HepG2 (cell line): ENCODE data around the gene SEMA3G. TPM values are rescaled to one million over a fixed set of nuclear protein-coding genes. Genes with fewer than 3 reads are reported as not detected.

Experiments
- AHDC1 ChIP-seq: sonication (generic); formaldehyde crosslinking; IDR thresholded peaks from 2 replicates; pipeline ENCODE4 v1.5.1; 2020; ENCODE audit warnings: mild to moderate bottlenecking, missing genetic modification reagents, borderline replicate concordance
- ASH2L ChIP-seq: fragments of 300-600, 200-600 bp; sonication (generic); IDR thresholded peaks from 2 replicates; pipeline ENCODE4 v1.7.0; 2017; ENCODE audit warnings: low read depth, mild to moderate bottlenecking, moderate library complexity, mixed read lengths, low read length; ENCODE audit not compliant: insufficient read length
- ATF3 ChIP-seq: sonication (generic); formaldehyde crosslinking; IDR thresholded peaks from 2 replicates; pipeline ENCODE4 v1.4.0; 2020; ENCODE audit warnings: missing genetic modification reagents
- BATF2 ChIP-seq: sonication (generic); formaldehyde crosslinking; IDR thresholded peaks from 2 replicates; pipeline ENCODE4 v1.8.0; 2022; ENCODE audit warnings: mild to moderate bottlenecking, missing genetic modification reagents, moderate library complexity
- EED ChIP-seq: sonication (generic); formaldehyde crosslinking; IDR thresholded peaks from 2 replicates; pipeline ENCODE4 v1.5.0; 2020; ENCODE audit warnings: mild to moderate bottlenecking, missing genetic modification reagents
- MAZ ChIP-seq, 2 experiments: sonication (generic) in 1 of 2; formaldehyde crosslinking in 1 of 2; IDR thresholded peaks; 2 replicates each; pipeline versions ENCODE4 v1.5.0 to v1.6.1; 2012 to 2020; ENCODE audit warnings: low read depth in 2 of 2, mild to moderate bottlenecking in 2 of 2, borderline replicate concordance in 1 of 2, improper control_type of control experiment in 1 of 2, low read length in 1 of 2, missing genetic modification reagents in 1 of 2, moderate library complexity in 1 of 2
- MBD4 ChIP-seq: IDR thresholded peaks from 2 replicates; pipeline ENCODE4 v1.6.1; 2012; ENCODE audit warnings: low read length, inconsistent platforms, borderline replicate concordance
- RFX1 ChIP-seq: fragments of 450-650 bp; IDR thresholded peaks from 2 replicates; pipeline ENCODE4 v1.6.1; 2017
- SMARCE1 ChIP-seq: fragments of 450-650 bp; IDR thresholded peaks from 2 replicates; pipeline ENCODE4 v1.6.1; 2017; ENCODE audit warnings: borderline replicate concordance
- SMC3 ChIP-seq: IDR thresholded peaks from 2 replicates; pipeline ENCODE4 v1.6.1; 2011; ENCODE audit warnings: low read length, improper control_type of control experiment
- SRSF4 ChIP-seq: fragments of 200-400 bp; formaldehyde crosslinking; IDR thresholded peaks from one replicate; pipeline ENCODE4 v1.6.1; 2018; ENCODE audit warnings: mild to moderate bottlenecking, low read depth, low read length, moderate library complexity; ENCODE audit not compliant: poor library complexity, severe bottlenecking
- TRIM24 ChIP-seq: sonication (generic); formaldehyde crosslinking; IDR thresholded peaks from 2 replicates; pipeline ENCODE4 v1.8.0; 2022; ENCODE audit warnings: mild to moderate bottlenecking, missing genetic modification reagents
- ZBTB3 ChIP-seq: sonication (generic); formaldehyde crosslinking; IDR thresholded peaks from 2 replicates; pipeline ENCODE4 v1.4.0; 2020; ENCODE audit warnings: low read depth, mild to moderate bottlenecking, moderate library complexity, missing genetic modification reagents, borderline replicate concordance
- ZFAT ChIP-seq: sonication (generic); formaldehyde crosslinking; conservative IDR thresholded peaks from 2 replicates; pipeline ENCODE4 v1.8.1; 2023; ENCODE audit warnings: missing genetic modification reagents, inconsistent platforms
- ZNF33A ChIP-seq: sonication (generic); formaldehyde crosslinking; IDR thresholded peaks from 2 replicates; pipeline ENCODE4 v1.5.1; 2020; ENCODE audit warnings: missing genetic modification reagents, mild to moderate bottlenecking, moderate library complexity, borderline replicate concordance
- ZNF468 ChIP-seq: sonication (generic); formaldehyde crosslinking; IDR thresholded peaks from 2 replicates; pipeline ENCODE4 v1.8.0; 2022; ENCODE audit warnings: mild to moderate bottlenecking, moderate library complexity, missing genetic modification reagents
- ZNF503 ChIP-seq: sonication (generic); formaldehyde crosslinking; IDR thresholded peaks from 2 replicates; pipeline ENCODE4 v1.4.0; 2020; ENCODE audit warnings: missing genetic modification reagents
- ZNF607 ChIP-seq: sonication (generic); formaldehyde crosslinking; IDR thresholded peaks from 2 replicates; pipeline ENCODE4 v1.5.1; 2020; ENCODE audit warnings: missing genetic modification reagents, mild to moderate bottlenecking, borderline replicate concordance
- ZNF720 ChIP-seq: sonication (generic); formaldehyde crosslinking; IDR thresholded peaks from 2 replicates; pipeline ENCODE4 v1.4.0; 2020; ENCODE audit warnings: missing genetic modification reagents
- ZNF891 ChIP-seq: sonication (generic); formaldehyde crosslinking; IDR thresholded peaks from 2 replicates; pipeline ENCODE4 v1.5.0; 2020; ENCODE audit warnings: mild to moderate bottlenecking, missing genetic modification reagents
- polyA plus RNA-seq, 8 experiments: library from polyadenylated mRNA; depleted of rRNA in 3 of 8; stranded (reverse) in 7 of 8; unstranded in 1 of 8; fragments of >200 nt; fragmentation: Illumina TruSeq in 4 of 8; extraction: Trizol in 4 of 8; gene quantifications; 2 replicates each; pipeline versions ENCODE4 v1.2.1 to v1.2.3, GENCODE V29; 2011 to 2016; ENCODE audit warnings: low read depth in 4 of 8, missing spikeins in 1 of 8, mixed read lengths in 1 of 8; ENCODE audit not compliant: insufficient read depth in 1 of 8
- total RNA-seq, 5 experiments: library from RNA; depleted of rRNA; stranded (reverse); fragments of >200 nt; fragmentation: Illumina TruSeq; extraction: Trizol; gene quantifications; 2 replicates each; pipeline ENCODE4 v1.2.3, GENCODE V29; 2016; ENCODE audit warnings: low read depth in 1 of 5

The SEMA3G gene
- total and polyA plus RNA-seq, 2 of the 13 experiments (the other 11 are each of a cell fraction or from before 2014, with no cell fraction given), result 6.1 to 8.3 TPM

GRCh38 chr3:52455283-52456168, 10.6 kb upstream of the SEMA3G start, which contains the start of gene NISCH (continued):
- TF ChIP-seq TRIM24 (CRISPR knock-in tag), result no peak
- no peak for TF ChIP-seq ZNF468 (CRISPR knock-in tag)
- no peak for TF ChIP-seq BATF2 (CRISPR knock-in tag)
- TF ChIP-seq MAZ (IDR thresholded peaks at IDR 0.05; ENCODE audit: borderline replicate concordance, low read depth, low read length), result peak; percentile 58; the same call in 1 of the 2 replicates
- TF ChIP-seq MAZ (CRISPR knock-in tag; IDR thresholded peaks at IDR 0.05; ENCODE audit: low read depth), result peak; percentile 86
- no peak for TF ChIP-seq ATF3 (CRISPR knock-in tag)
- TF ChIP-seq EED, result no peak
- TF ChIP-seq MBD4, result no peak
- TF ChIP-seq SRSF4, result no peak
- TF ChIP-seq ZNF891 (CRISPR knock-in tag), result no peak
- no peak for TF ChIP-seq RFX1
- no peak for TF ChIP-seq ZBTB3 (CRISPR knock-in tag)
- TF ChIP-seq ZNF720 (CRISPR knock-in tag), result no peak
- TF ChIP-seq ASH2L, result peak; percentile 57
- TF ChIP-seq SMC3, result no peak
- no peak for TF ChIP-seq SMARCE1
- TF ChIP-seq ZNF33A (CRISPR knock-in tag), result no peak
- 0 out of 2 replicates have a peak, but pooled peaks have one; percentile 60 for TF ChIP-seq ZNF607 (CRISPR knock-in tag)
- no peak for TF ChIP-seq ZNF503 (CRISPR knock-in tag)
- TF ChIP-seq AHDC1, result 0 out of 2 replicates have a peak, but pooled peaks have one; percentile 36
- no peak for TF ChIP-seq ZFAT
